HG03196 (cell line): ENCODE data around the gene SORCS3.
"Not testable (repeated sequence)": the region's sequence is repeated elsewhere in the genome, so short reads cannot be mapped to it uniquely, and the experiment has no call there.

Experiments
- ATAC-seq: cut with Tn5 transposase; IDR thresholded peaks from one replicate; pipeline ENCODE4 v1.9.1; 2021; ENCODE audit not compliant: unreplicated experiment

SORCS3 gene

GRCh38 chr10:104689547-104689946 is 48.5 kb downstream of the SORCS3 start:
- no peak for ATAC-seq

GRCh38 chr10:104690101-104690500 is 49.0 kb downstream of the SORCS3 start:
- no peak for ATAC-seq

DNA sequence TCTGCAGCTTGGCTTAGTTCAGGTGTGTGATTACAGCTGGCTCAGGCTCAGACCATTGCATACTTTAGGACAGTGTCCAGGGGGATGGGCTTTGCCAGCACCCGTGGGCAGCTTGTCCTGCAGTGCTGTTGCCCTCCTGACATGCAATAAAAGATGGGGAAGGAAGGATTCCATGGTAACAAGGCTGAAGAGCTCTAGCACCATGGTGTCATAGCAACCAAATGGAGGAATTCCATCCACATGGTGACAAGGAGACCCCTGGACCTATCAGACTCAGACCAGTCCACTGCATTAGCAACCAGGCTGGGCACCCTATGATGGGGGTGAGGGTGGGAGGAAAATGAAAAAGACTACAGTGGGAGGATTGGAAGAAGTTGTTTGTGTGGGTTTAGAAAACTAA is 49.9 kb downstream of the SORCS3 start:
- ATAC-seq, result no peak

- ATAC-seq, result no peak
Measured at GRCh38 chr10:104694074-104694473, 53.0 kb downstream of the SORCS3 start.

DNA sequence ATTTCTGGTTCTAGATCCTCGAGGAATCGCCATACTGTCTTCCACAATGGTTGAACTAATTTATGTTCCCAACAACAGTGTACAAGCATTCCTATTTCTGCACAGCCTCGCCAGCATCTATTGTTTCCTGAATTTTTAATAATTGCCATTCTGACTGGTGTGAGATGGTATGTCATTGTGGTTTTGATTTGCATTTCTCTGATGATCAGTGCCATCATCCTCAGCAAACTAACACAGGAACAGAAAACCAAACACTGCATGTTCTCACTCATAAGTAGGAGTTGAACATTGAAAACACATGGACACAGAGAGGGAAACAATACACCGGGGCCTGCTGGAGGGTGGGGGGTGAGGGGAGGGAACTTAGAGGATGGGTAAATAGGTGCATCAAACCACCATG is 62.2 kb downstream of the SORCS3 start:
- ATAC-seq, result not testable (repeated sequence)

DNA sequence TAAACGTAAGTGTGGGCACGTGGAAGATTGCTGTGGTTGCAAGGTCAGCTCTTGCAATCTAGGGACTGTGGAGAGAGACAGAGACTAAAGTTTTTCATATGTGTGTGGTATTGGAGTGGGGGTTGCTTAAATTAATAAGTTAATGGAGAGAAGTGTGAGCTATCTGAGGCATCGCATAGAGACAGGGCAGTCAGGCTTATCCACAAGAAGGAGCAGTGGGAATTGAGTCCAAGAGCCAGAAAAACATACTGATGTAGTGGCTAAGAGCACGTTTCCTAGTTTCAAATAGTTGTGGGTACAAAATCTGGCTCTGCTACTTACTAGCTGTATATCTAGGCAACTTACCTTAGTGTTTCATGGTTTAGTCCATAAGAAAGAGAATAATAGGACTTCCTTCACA is 65.8 kb downstream of the SORCS3 start:
- ATAC-seq, result no peak

DNA sequence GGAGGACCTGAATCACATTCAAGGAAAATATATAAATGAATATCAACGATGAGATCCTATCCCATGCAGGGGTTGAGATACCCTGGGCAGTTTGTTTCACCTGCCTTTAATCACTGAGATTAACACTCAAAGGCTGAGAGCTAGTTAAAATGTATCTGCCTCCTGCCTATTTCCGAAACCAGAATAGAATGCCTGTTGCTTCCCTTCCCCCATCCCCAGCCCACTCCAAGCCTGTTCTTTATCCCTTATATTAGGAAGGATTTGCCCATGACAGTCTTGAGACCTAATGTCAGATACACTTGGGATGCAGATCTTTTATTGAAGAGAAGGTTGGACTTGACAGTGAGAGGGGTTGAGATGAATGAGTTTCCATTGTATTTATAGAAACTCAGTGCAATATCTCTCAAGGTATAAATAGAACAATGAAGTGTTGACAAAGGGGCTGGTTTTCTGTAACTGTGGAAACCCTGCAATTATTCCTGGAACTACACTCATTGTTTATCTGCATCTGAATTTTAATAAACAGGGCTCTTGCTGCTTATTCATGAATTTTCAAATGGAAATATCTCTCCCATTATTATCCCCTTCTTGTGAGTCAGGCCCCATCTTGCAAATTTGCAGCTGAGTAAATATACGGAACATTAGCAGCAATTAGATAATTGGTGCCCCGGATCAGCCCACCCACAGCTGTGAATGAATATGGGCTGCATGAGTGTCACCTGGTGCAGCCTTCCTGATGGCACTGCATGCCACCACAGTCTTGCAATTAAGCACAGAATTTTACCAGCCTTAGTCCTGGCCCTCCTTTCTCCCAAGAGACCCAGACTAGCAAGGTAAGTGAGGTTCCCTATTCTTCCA is 66.7 kb downstream of the SORCS3 start:
- no peak for ATAC-seq

GRCh38 chr10:104711302-104711721 is 70.2 kb downstream of the SORCS3 start:
- ATAC-seq, result no peak

DNA sequence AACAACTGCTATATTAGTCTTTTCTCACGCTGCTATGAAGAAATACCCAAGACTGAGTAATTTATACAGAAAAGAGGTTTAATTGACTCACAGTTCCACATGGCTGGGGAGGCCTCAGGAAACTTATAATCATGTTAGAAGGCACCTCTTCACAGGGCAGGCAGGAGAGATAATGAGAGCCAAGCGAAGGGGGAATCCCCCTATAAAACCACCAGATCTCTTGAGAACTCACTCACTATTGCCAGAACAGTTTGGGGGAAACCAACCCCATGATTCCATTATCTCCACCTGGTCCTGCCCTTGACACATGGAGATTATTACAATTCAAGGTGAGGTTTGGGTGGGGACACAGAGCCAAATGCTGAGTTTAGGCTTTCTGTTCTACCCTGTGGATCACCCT is 89.5 kb downstream of the SORCS3 start:
- ATAC-seq, result not testable (repeated sequence)

GRCh38 chr10:104731192-104731591 is 90.1 kb downstream of the SORCS3 start:
- no peak for ATAC-seq

DNA sequence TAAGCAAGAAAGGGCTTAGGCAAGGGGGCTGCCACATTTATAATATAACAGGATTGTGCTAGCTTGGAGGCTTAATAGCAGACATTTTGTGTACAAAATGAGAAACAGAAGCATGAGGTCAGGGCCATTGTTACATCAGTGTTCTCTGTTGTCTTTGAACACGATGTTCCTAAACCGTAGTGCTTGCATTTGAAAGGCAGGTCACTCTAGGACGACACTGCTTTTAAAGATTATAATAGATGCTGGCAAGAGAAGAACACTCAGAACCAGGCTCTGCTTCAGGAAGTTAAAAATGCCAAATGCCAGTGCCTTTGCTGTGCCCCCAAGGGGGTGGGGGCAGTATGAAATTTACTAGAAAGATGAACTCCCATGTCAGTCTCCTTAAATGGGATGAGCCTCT is 91.1 kb downstream of the SORCS3 start:
- no peak for ATAC-seq

GRCh38 chr10:104734433-104734832 is 93.3 kb downstream of the SORCS3 start:
- ATAC-seq, result no peak

GRCh38 chr10:104735036-104735756 is 94.1 kb downstream of the SORCS3 start:
- ATAC-seq, result no peak

GRCh38 chr10:104735757-104736391 is 94.8 kb downstream of the SORCS3 start:
- no peak for ATAC-seq

- ATAC-seq, result no peak
Measured at GRCh38 chr10:104741127-104741526, 100.0 kb downstream of the SORCS3 start.

DNA sequence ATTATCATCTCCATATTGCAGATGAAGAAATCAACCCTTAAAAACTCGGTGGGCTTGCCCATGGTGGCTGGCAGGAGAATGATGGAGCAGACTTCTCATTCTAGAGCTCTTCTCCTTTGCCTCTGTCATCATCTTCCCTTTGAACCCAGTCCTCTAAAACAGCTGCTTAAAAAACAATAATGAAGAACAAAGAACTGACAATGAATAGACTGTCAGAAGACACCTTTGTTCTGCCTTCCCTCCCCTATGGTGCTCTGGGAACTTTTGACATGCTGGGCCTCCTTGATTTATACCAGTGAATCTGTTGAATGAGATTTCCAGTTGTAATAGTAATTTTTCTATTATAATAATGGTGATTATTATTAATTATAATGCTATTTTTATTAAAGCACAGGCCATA is 103.0 kb downstream of the SORCS3 start:
- ATAC-seq, result no peak

- no peak for ATAC-seq
Measured at GRCh38 chr10:104750291-104750690, 109.2 kb downstream of the SORCS3 start.

DNA sequence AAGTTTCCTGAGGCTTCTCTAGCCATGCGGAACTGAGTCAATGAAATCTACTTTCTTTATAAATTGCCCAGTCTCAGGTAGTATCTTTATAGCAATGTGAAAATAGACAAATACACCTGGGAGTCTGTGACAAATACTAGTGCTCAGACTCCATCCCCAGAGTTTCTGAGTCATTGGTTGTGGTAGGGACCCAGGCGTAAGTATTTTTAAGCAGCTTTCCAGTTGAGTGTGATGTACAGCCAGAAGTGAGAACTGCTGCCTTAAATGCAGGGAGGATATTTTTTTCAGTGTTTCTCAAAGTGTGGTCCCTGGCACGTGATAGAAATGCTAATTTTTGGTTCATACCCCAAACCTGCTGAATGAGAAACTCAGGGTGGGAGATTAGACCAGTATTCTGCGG is 121.7 kb downstream of the SORCS3 start:
- ATAC-seq, result no peak

GRCh38 chr10:104766341-104766740 is 125.3 kb downstream of the SORCS3 start:
- ATAC-seq, result no peak

GRCh38 chr10:104767282-104767681 is 126.2 kb downstream of the SORCS3 start:
- ATAC-seq, result no peak

- no peak for ATAC-seq
Measured at GRCh38 chr10:104767745-104768144, 126.7 kb downstream of the SORCS3 start.

DNA sequence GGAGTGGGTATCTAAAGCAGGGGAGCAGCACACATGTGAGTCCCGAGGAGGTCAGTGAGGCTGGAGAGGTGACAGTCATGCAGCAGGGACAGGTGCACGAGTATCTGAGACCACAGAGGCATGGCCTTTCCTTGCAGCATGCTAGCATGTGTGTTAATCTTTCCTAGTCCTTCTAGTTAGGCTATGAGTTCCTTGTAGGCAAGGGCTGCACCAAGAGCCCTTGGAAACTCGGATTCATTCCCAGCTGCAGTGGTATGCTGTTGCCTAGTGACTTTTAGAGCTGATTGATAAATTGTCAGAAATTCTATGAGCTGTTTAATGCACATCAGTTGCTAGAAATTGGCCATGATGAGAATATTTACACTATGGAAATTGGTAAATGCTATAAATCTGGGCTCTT is 132.0 kb downstream of the SORCS3 start:
- ATAC-seq, result no peak
